Measurements from ENCODE around the gene TMEM200B. TPM values are rescaled to one million over a fixed set of nuclear protein-coding genes. Genes with fewer than 3 reads are reported as not detected.

Gene TMEM200B
- total and polyA plus RNA-seq, 10 of the 15 experiments (the other 5 are each of a cell fraction or from before 2014, with no cell fraction given) = 0.03 to 1.4 (median 0.08) TPM; not detected in 3

DNA sequence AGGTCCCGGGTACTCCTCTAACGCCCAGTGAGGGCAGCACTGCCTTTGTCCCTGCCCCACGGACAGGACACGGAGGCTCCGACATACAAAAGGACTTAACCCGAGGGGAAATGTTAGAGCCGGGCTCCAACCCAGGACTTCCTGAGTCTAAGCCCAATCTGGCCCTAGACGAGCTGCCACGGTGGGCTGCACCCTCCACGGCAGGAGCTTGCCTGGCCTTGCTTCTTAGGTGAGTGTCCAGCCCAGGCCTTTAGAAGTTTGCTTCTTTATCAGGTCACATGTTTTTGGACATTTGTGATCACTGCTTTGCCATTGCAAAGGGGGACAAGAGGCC is 11.0 kb upstream of the TMEM200B start:
- H3K4me2 ChIP-seq (ENCODE audit: control insufficient read depth, insufficient read depth) = no peak overlapping the region

DNA sequence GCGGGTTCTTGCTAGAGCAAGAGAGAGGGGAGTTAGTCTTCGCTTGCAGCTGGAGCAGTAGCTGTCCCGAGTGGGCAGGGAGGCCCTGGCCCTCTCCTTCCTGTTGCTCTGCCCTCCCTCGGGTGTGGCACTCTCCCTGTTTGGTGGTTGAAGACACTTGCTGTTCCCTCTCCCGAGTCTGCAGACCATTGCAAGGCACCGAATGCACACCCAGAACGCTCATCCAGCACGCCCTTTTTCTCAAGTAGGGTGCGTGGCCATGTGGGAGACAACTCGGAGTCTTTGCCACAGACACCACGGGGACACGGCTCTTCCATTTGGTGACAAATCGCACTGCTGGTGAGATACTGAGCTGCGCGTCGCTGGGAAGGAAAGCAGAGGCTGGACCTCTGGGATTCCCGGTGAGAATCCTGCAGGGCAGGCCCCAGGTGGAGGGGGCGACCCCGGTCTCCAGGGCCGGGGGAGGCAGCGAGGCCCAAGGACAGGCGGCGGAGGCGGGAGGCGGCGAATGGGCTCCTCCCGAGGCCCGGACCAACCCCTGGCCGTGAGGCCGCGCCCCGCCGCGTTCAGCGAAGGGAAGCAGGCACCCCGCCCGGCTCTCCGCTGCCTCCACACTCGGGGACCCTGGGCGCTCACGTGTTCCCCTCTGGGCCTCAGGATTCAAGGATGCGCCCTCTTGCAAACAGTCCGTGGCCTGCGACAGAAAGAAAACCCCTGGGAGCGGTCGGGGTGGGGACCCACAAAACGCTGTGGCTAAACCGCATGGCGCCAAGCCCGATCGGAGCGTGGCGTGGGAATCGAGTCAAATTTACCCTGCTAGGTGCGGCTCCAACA is 10.4 kb upstream of the TMEM200B start:
- ChIA-PET SMC1A (ENCODE audit: uncharacterized antibody, unreplicated experiment) (no interaction called here), POLR2A (no interaction called here), CTCF (interaction anchor here (0.5 to 1.0 kb wide), 2 partner anchors 22 to 33 kb away, joined by 3 read pairs; no protein-coding TSS in a partner anchor), RAD21 (ENCODE audit: unreplicated experiment) (no interaction called here)
- no peaks in the 10 kb centered on the region for H3K36me3 ChIP-seq (ENCODE audit: control insufficient read depth in 2 of 2, insufficient read depth in 2 of 2, low read length in 1 of 2)
- no peak overlapping the region for H3K9ac ChIP-seq (ENCODE audit: control insufficient read depth, insufficient read depth, low read length)
- H3K27me3 ChIP-seq (replicated peaks in 1 of 2; ENCODE audit: control insufficient read depth in 2 of 2, insufficient read depth in 2 of 2, low read length in 1 of 2) = no peaks in the 10 kb centered on the region
- H3K4me2 ChIP-seq (ENCODE audit: control insufficient read depth, insufficient read depth) = no peak overlapping the region
- H3K27ac ChIP-seq (ENCODE audit: control insufficient read depth, insufficient read depth) = no peak overlapping the region
- H3K4me3 ChIP-seq = no peak overlapping the region
- H3K4me1 ChIP-seq (ENCODE audit: control insufficient read depth, insufficient read depth, low read length) = no peaks in the 10 kb centered on the region
- intact Hi-C loops (cut with micrococcal nuclease; ENCODE audit: unreplicated experiment) (no loop called here), in situ Hi-C loops (cut with MboI) (no loop called here)
- no peaks in the 10 kb centered on the region for H3K79me2 ChIP-seq (ENCODE audit: control insufficient read depth, insufficient read depth, low read length)
- H2AFZ ChIP-seq (ENCODE audit: control insufficient read depth, low read depth, low read length) = no peak overlapping the region
- WGBS (ENCODE audit: insufficient coverage, insufficient replicate concordance, low lambda C conversion rate, missing lambda C conversion rate) = 34% methylated on average over 37 of the region's 55 CpGs
- no peaks in the 10 kb centered on the region for H3K9me3 ChIP-seq (replicated peaks; ENCODE audit: control insufficient read depth, insufficient read depth, low read length)
- H4K20me1 ChIP-seq (ENCODE audit: control insufficient read depth, insufficient read depth) = no peaks in the 10 kb centered on the region
- no peak for FAIRE-seq
- DNase-seq (ENCODE audit: low read depth, low spot score) = no peak
- BruUV-seq (replicated peaks) = no TSS peak
- ATAC-seq = no peak
- TF ChIP-seq YBX1 (IDR thresholded peaks at IDR 0.05) (no peak), ZNF274 (IDR thresholded peaks at IDR 0.05; ENCODE audit: insufficient read depth, insufficient read length) (no peak), RUNX3 (IDR thresholded peaks at IDR 0.05; ENCODE audit: low read length) (no peak), SIX5 (IDR thresholded peaks at IDR 0.05; ENCODE audit: low read depth, low read length, severe bottlenecking) (no peak), CHD4 (IDR thresholded peaks at IDR 0.05) (no peak)
- TF ChIP-seq, protein P1, sequence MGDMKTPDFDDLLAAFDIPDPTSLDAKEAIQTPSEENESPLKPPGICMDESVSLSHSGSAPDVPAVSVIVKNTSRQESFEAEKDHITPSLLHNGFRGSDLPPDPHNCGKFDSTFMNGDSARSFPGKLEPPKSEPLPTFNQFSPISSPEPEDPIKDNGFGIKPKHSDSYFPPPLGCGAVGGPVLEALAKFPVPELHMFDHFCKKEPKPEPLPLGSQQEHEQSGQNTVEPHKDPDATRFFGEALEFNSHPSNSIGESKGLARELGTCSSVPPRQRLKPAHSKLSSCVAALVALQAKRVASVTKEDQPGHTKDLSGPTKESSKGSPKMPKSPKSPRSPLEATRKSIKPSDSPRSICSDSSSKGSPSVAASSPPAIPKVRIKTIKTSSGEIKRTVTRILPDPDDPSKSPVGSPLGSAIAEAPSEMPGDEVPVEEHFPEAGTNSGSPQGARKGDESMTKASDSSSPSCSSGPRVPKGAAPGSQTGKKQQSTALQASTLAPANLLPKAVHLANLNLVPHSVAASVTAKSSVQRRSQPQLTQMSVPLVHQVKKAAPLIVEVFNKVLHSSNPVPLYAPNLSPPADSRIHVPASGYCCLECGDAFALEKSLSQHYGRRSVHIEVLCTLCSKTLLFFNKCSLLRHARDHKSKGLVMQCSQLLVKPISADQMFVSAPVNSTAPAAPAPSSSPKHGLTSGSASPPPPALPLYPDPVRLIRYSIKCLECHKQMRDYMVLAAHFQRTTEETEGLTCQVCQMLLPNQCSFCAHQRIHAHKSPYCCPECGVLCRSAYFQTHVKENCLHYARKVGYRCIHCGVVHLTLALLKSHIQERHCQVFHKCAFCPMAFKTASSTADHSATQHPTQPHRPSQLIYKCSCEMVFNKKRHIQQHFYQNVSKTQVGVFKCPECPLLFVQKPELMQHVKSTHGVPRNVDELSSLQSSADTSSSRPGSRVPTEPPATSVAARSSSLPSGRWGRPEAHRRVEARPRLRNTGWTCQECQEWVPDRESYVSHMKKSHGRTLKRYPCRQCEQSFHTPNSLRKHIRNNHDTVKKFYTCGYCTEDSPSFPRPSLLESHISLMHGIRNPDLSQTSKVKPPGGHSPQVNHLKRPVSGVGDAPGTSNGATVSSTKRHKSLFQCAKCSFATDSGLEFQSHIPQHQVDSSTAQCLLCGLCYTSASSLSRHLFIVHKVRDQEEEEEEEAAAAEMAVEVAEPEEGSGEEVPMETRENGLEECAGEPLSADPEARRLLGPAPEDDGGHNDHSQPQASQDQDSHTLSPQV (IDR thresholded peaks at IDR 0.05) = no peak
- TF ChIP-seq, protein P2, sequence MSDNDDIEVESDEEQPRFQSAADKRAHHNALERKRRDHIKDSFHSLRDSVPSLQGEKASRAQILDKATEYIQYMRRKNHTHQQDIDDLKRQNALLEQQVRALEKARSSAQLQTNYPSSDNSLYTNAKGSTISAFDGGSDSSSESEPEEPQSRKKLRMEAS (IDR thresholded peaks at IDR 0.05; ENCODE audit: low read depth, low read length) = no peak
- TF ChIP-seq, protein P3, sequence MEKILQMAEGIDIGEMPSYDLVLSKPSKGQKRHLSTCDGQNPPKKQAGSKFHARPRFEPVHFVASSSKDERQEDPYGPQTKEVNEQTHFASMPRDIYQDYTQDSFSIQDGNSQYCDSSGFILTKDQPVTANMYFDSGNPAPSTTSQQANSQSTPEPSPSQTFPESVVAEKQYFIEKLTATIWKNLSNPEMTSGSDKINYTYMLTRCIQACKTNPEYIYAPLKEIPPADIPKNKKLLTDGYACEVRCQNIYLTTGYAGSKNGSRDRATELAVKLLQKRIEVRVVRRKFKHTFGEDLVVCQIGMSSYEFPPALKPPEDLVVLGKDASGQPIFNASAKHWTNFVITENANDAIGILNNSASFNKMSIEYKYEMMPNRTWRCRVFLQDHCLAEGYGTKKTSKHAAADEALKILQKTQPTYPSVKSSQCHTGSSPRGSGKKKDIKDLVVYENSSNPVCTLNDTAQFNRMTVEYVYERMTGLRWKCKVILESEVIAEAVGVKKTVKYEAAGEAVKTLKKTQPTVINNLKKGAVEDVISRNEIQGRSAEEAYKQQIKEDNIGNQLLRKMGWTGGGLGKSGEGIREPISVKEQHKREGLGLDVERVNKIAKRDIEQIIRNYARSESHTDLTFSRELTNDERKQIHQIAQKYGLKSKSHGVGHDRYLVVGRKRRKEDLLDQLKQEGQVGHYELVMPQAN (conservative IDR thresholded peaks at IDR 0.05) = no peak

More for the DNA sequence above, 11.0 kb upstream of the TMEM200B start:
- no peak overlapping the region for H3K4me3 ChIP-seq
- no peaks in the 10 kb centered on the region for H3K79me2 ChIP-seq (ENCODE audit: control insufficient read depth, insufficient read depth, low read length)
- H3K4me1 ChIP-seq (ENCODE audit: control insufficient read depth, insufficient read depth, low read length) = no peaks in the 10 kb centered on the region
- H2AFZ ChIP-seq (ENCODE audit: control insufficient read depth, low read depth, low read length) = no peak overlapping the region
- no peaks in the 10 kb centered on the region for H3K36me3 ChIP-seq (ENCODE audit: control insufficient read depth in 2 of 2, insufficient read depth in 2 of 2, low read length in 1 of 2)
- FAIRE-seq = no peak
- RAD21 ChIA-PET (ENCODE audit: unreplicated experiment) = interaction anchor here (0.6 kb wide), 1 partner anchor 68 kb away, joined by 3 read pairs; no protein-coding TSS in a partner anchor
- no TSS peak for BruUV-seq (replicated peaks)
- SMC1A ChIA-PET (ENCODE audit: uncharacterized antibody, unreplicated experiment) = no interaction called here
- H3K9me3 ChIP-seq (replicated peaks; ENCODE audit: control insufficient read depth, insufficient read depth, low read length) = no peaks in the 10 kb centered on the region
- no peak overlapping the region for H3K9ac ChIP-seq (ENCODE audit: control insufficient read depth, insufficient read depth, low read length)
- CTCF ChIA-PET = interaction anchor here (1.0 kb wide), 1 partner anchor 21 kb away, joined by 3 read pairs; no protein-coding TSS in a partner anchor
- DNase-seq (ENCODE audit: low read depth, low spot score) = no peak
- WGBS (ENCODE audit: insufficient coverage, insufficient replicate concordance, low lambda C conversion rate, missing lambda C conversion rate) = 24% methylated on average over 10 of the region's 10 CpGs
- no peak overlapping the region for H3K27ac ChIP-seq (ENCODE audit: control insufficient read depth, insufficient read depth)
- H4K20me1 ChIP-seq (ENCODE audit: control insufficient read depth, insufficient read depth) = no peaks in the 10 kb centered on the region
- TF ChIP-seq RCOR1 (conservative IDR thresholded peaks at IDR 0.05; ENCODE audit: low read depth, low read length) (no peak), EP300 (IDR thresholded peaks at IDR 0.05; ENCODE audit: borderline replicate concordance in 1 of 2, control insufficient read depth in 1 of 2, low read depth in 2 of 2, low read length in 2 of 2) (no peak), CHD4 (IDR thresholded peaks at IDR 0.05) (no peak), RFX5 (IDR thresholded peaks at IDR 0.05; ENCODE audit: low read depth, low read length) (no peak), CBX5 (IDR thresholded peaks at IDR 0.05; ENCODE audit: low read depth) (no peak), MEF2A (IDR thresholded peaks at IDR 0.05; ENCODE audit: insufficient read depth, low read depth, low read length) (no peak)
- ATAC-seq = no peak
- POLR2A ChIA-PET = no interaction called here
- intact Hi-C loops (cut with micrococcal nuclease; ENCODE audit: unreplicated experiment) = no loop called here
- no peaks in the 10 kb centered on the region for H3K27me3 ChIP-seq (replicated peaks in 1 of 2; ENCODE audit: control insufficient read depth in 2 of 2, insufficient read depth in 2 of 2, low read length in 1 of 2)
- in situ Hi-C loops (cut with MboI) = no loop called here
